Measurements from ENCODE around the gene DICER1. TPM values are rescaled to one million over a fixed set of nuclear protein-coding genes. Genes with fewer than 3 reads are reported as not detected.

DICER1 gene
- total and polyA plus RNA-seq, 12 donors, result 7.1 to 81.5 (median 32.1) TPM

- Histone ChIP-seq H3K36me3 (replicated peaks in 1 of 2) (no peaks in the 10 kb centered on the region), H3K4me1 (replicated peaks in 1 of 2) (peaks cover 0 to 9% of the 10 kb centered on the region in 2 donors), H3K9me3 (replicated peaks in 1 of 3) (no peaks in the 10 kb centered on the region), H3K27ac (no peak overlapping the region), H3K4me3 (no peak overlapping the region), H3K27me3 (no peaks in the 10 kb centered on the region)
- no peak for DNase-seq
- intact Hi-C loops (cut with DNase I), result loop anchor here in 1 of 2 donors (10.0 kb wide), 1 partner anchor 505 kb away; no protein-coding TSS in a partner anchor
- TF ChIP-seq CTCF (IDR thresholded peaks at IDR 0.05) (no peak), POLR2A (IDR thresholded peaks at IDR 0.05) (no peak)
- WGBS, 4 donors, result 73 to 85% (median 80%) methylated on average over 5 of the region's 5 CpGs
These were observed 32.2 kb upstream of the DICER1 start for GRCh38 chr14:95189367-95190132.

- Histone ChIP-seq H3K4me1 (replicated peaks in 1 of 2) (peaks cover 0 to 21% of the 10 kb centered on the region in 2 donors), H3K27me3 (no peaks in the 10 kb centered on the region), H3K4me3 (no peak overlapping the region), H3K27ac (no peak overlapping the region), H3K9me3 (replicated peaks in 1 of 3) (no peaks in the 10 kb centered on the region), H3K36me3 (replicated peaks in 1 of 2) (no peaks in the 10 kb centered on the region)
- 80 to 88% (median 81%) methylated on average over 3 of the region's 3 CpGs for WGBS, 4 donors
- intact Hi-C loops (cut with DNase I), result no loop called here
- no peak for DNase-seq
- TF ChIP-seq POLR2A (IDR thresholded peaks at IDR 0.05) (no peak), CTCF (IDR thresholded peaks at IDR 0.05) (no peak)
These were observed 31.1 kb upstream of the DICER1 start for GRCh38 chr14:95188380-95188779.

GRCh38 chr14:95185767-95186392 is 28.6 kb upstream of the DICER1 start:
- peak overlapping the region in 1 of 4 donors; percentile 18 for H3K4me3 ChIP-seq
- WGBS, 4 donors, result 53 to 63% (median 61%) methylated on average over 9 to 11 of the region's 11 CpGs
- peaks cover 0 to 25% of the 10 kb centered on the region in 2 donors for H3K4me1 ChIP-seq (replicated peaks in 1 of 2)
- H3K27ac ChIP-seq, result peak overlapping the region in 4 of 5 donors; percentile 4 to 84 (median 72)
- TF ChIP-seq POLR2A (IDR thresholded peaks at IDR 0.05) (no peak), CTCF (IDR thresholded peaks at IDR 0.05) (no peak)
- no peaks in the 10 kb centered on the region for H3K27me3 ChIP-seq
- no peaks in the 10 kb centered on the region for H3K36me3 ChIP-seq (replicated peaks in 1 of 2)
- DNase-seq, result no peak
- intact Hi-C loops (cut with DNase I), result no loop called here
- no peaks in the 10 kb centered on the region for H3K9me3 ChIP-seq (replicated peaks in 1 of 3)

GRCh38 chr14:95185033-95185766 is 27.9 kb upstream of the DICER1 start:
- no peaks in the 10 kb centered on the region for H3K9me3 ChIP-seq (replicated peaks in 1 of 3)
- peak overlapping the region in 1 of 4 donors; percentile 18 for H3K4me3 ChIP-seq
- peaks cover 0 to 25% of the 10 kb centered on the region in 2 donors for H3K4me1 ChIP-seq (replicated peaks in 1 of 2)
- intact Hi-C loops (cut with DNase I), result no loop called here
- H3K36me3 ChIP-seq (replicated peaks in 1 of 2), result no peaks in the 10 kb centered on the region
- peak; percentile 39 to 80 (median 58) for DNase-seq
- peak overlapping the region in 4 of 5 donors; percentile 24 to 84 (median 72) for H3K27ac ChIP-seq
- no peaks in the 10 kb centered on the region for H3K27me3 ChIP-seq
- WGBS, 4 donors, result 64 to 80% (median 68%) methylated on average over 9 to 12 of the region's 12 CpGs
- TF ChIP-seq CTCF (IDR thresholded peaks at IDR 0.05) (no peak), POLR2A (IDR thresholded peaks at IDR 0.05) (peak in 1 of 2 donors; percentile 31)

Data from adrenal gland (tissue), 12 donors.